HepG2 (cell line): ENCODE results near the gene SPACA4. TPM values are rescaled to one million over a fixed set of nuclear protein-coding genes. Genes with fewer than 3 reads are reported as not detected.

ENCODE experiments used
- ATF2 ChIP-seq: sonication (generic); formaldehyde crosslinking; IDR thresholded peaks from 2 replicates; pipeline ENCODE4 v1.4.0; 2020; ENCODE audit warnings: missing genetic modification reagents
- CENPT ChIP-seq: sonication (generic); formaldehyde crosslinking; IDR thresholded peaks from 2 replicates; pipeline ENCODE4 v1.8.0; 2022; ENCODE audit warnings: low read depth, mild to moderate bottlenecking, moderate library complexity, missing genetic modification reagents
- ELF3 ChIP-seq: IDR thresholded peaks from 2 replicates; pipeline ENCODE4 v1.6.1; 2016; ENCODE audit warnings: missing genetic modification reagents, missing compliant biosample characterization
- FOXK1 ChIP-seq: sonication (generic); formaldehyde crosslinking; IDR thresholded peaks from 2 replicates; pipeline ENCODE4 v1.4.0; 2020; ENCODE audit warnings: low read depth, missing genetic modification reagents, borderline replicate concordance
- HNRNPK ChIP-seq: fragments of 200-400 bp; formaldehyde crosslinking; IDR thresholded peaks from 2 replicates; pipeline ENCODE4 v1.6.1; 2018; ENCODE audit warnings: low read length, low read depth, moderate library complexity, mild to moderate bottlenecking; ENCODE audit not compliant: poor library complexity, severe bottlenecking
- JUN ChIP-seq: sonication (generic); formaldehyde crosslinking; IDR thresholded peaks from 2 replicates; pipeline ENCODE4 v1.4.0; 2020; ENCODE audit warnings: mild to moderate bottlenecking, missing genetic modification reagents
- NRL ChIP-seq: sonication (generic); formaldehyde crosslinking; IDR thresholded peaks from 2 replicates; pipeline ENCODE4 v1.5.0; 2020; ENCODE audit warnings: missing genetic modification reagents, mild to moderate bottlenecking, moderate library complexity, borderline replicate concordance
- PHB2 ChIP-seq: fragments of 450-650 bp; IDR thresholded peaks from 2 replicates; pipeline ENCODE4 v1.6.1; 2018; ENCODE audit not compliant: partially characterized antibody
- RXRB ChIP-seq: IDR thresholded peaks from 2 replicates; pipeline ENCODE4 v1.6.1; 2016; ENCODE audit warnings: borderline replicate concordance, missing genetic modification reagents, missing compliant biosample characterization
- SIN3B ChIP-seq: fragments of 150-350 bp; IDR thresholded peaks from 2 replicates; pipeline ENCODE4 v1.6.1; 2014; ENCODE audit warnings: low read length
- SOX13 ChIP-seq, 3 experiments: fragments of 450-650 bp in 1 of 3; sonication (generic) in 1 of 3; formaldehyde crosslinking in 1 of 3; IDR thresholded peaks in 2 of 3; conservative IDR thresholded peaks in 1 of 3; 2 replicates each; pipeline versions ENCODE4 v1.5.0 to v1.6.1; 2016 to 2020; ENCODE audit warnings: antibody characterized with exemption in 1 of 3, mild to moderate bottlenecking in 1 of 3, missing compliant biosample characterization in 1 of 3, missing genetic modification reagents in 1 of 3, moderate library complexity in 1 of 3
- SP2 ChIP-seq: sonication (generic); formaldehyde crosslinking; IDR thresholded peaks from 2 replicates; pipeline ENCODE4 v1.5.1; 2020; ENCODE audit warnings: mild to moderate bottlenecking, missing genetic modification reagents
- SPEN ChIP-seq: sonication (generic); formaldehyde crosslinking; IDR thresholded peaks from 2 replicates; pipeline ENCODE4 v1.5.1; 2020; ENCODE audit warnings: low read depth, mild to moderate bottlenecking, missing genetic modification reagents
- ZNF281 ChIP-seq: sonication (generic); formaldehyde crosslinking; IDR thresholded peaks from 2 replicates; pipeline ENCODE4 v1.4.0; 2020; ENCODE audit warnings: missing genetic modification reagents, borderline replicate concordance
- ZNF451 ChIP-seq: sonication (generic); formaldehyde crosslinking; IDR thresholded peaks from 2 replicates; pipeline ENCODE4 v1.5.0; 2020; ENCODE audit warnings: mild to moderate bottlenecking, missing genetic modification reagents
- ZNF572 ChIP-seq: sonication (generic); formaldehyde crosslinking; IDR thresholded peaks from 2 replicates; pipeline ENCODE4 v1.5.1; 2020; ENCODE audit warnings: mild to moderate bottlenecking, missing genetic modification reagents
- ZNF605 ChIP-seq: sonication (generic); formaldehyde crosslinking; IDR thresholded peaks from 2 replicates; pipeline ENCODE4 v1.8.0; 2022; ENCODE audit warnings: mild to moderate bottlenecking, missing genetic modification reagents
- ZNF883 ChIP-seq: sonication (generic); formaldehyde crosslinking; IDR thresholded peaks from 2 replicates; pipeline ENCODE4 v1.5.1; 2020; ENCODE audit warnings: mild to moderate bottlenecking, missing genetic modification reagents; ENCODE audit errors: not compliant biosample characterization
- polyA plus RNA-seq, 8 experiments: library from polyadenylated mRNA; depleted of rRNA in 3 of 8; stranded (reverse) in 7 of 8; unstranded in 1 of 8; fragments of >200 nt; fragmentation: Illumina TruSeq in 4 of 8; extraction: Trizol in 4 of 8; gene quantifications; 2 replicates each; pipeline versions ENCODE4 v1.2.1 to v1.2.3, GENCODE V29; 2011 to 2016; ENCODE audit warnings: low read depth in 4 of 8, missing spikeins in 1 of 8, mixed read lengths in 1 of 8; ENCODE audit not compliant: insufficient read depth in 1 of 8
- total RNA-seq, 5 experiments: library from RNA; depleted of rRNA; stranded (reverse); fragments of >200 nt; fragmentation: Illumina TruSeq; extraction: Trizol; gene quantifications; 2 replicates each; pipeline ENCODE4 v1.2.3, GENCODE V29; 2016; ENCODE audit warnings: low read depth in 1 of 5
- TF ChIP-seq, protein P1 (sequence below): sonication (generic); formaldehyde crosslinking; conservative IDR thresholded peaks from 2 replicates; pipeline ENCODE4 v1.8.0; 2022; ENCODE audit warnings: low read depth, missing genetic modification reagents
- TF ChIP-seq, protein P2 (sequence below): sonication (generic); formaldehyde crosslinking; IDR thresholded peaks from 2 replicates; pipeline ENCODE4 v1.9.0; 2022; ENCODE audit warnings: missing genetic modification reagents, mild to moderate bottlenecking, borderline replicate concordance
- TF ChIP-seq, protein P3 (sequence below): sonication (generic); formaldehyde crosslinking; IDR thresholded peaks from 2 replicates; pipeline ENCODE4 v1.8.1; 2023; ENCODE audit warnings: missing genetic modification reagents, mild to moderate bottlenecking, borderline replicate concordance

SPACA4 gene
- total and polyA plus RNA-seq, 2 of the 13 experiments (the other 11 are each of a cell fraction or from before 2014, with no cell fraction given): not detected

- TF ChIP-seq FOXK1 (CRISPR knock-in tag) (no peak; the same call in none of the 2 replicates), ZNF572 (CRISPR knock-in tag) (no peak), ZNF883 (peak; percentile 64), SIN3B (no peak), ZNF451 (CRISPR knock-in tag) (no peak; the same call in 1 of the 2 replicates), SOX13 (IDR thresholded peaks at IDR 0.05) (no peak), SOX13 (CRISPR knock-in tag; conservative IDR thresholded peaks at IDR 0.05 in 1 of 2, IDR thresholded peaks at IDR 0.05 in 1 of 2) (no peak), ATF2 (CRISPR knock-in tag) (0 out of 2 replicates have a peak, but pooled peaks have one; percentile 49), RXRB (CRISPR knock-in tag) (peak; percentile 53; the same call in 1 of the 2 replicates), ZNF281 (CRISPR knock-in tag) (peak; percentile 42; the same call in 1 of the 2 replicates), CENPT (CRISPR knock-in tag) (no peak; the same call in 1 of the 2 replicates), SP2 (CRISPR knock-in tag) (peak; percentile 92), NRL (CRISPR knock-in tag) (no peak; the same call in 1 of the 2 replicates), HNRNPK (no peak), ELF3 (CRISPR knock-in tag) (no peak; the same call in 1 of the 2 replicates), ZNF605 (CRISPR knock-in tag) (peak; percentile 94), JUN (peak; percentile 84), PHB2 (no peak), SPEN (CRISPR knock-in tag) (peak; percentile 78)
- TF ChIP-seq, protein P1, sequence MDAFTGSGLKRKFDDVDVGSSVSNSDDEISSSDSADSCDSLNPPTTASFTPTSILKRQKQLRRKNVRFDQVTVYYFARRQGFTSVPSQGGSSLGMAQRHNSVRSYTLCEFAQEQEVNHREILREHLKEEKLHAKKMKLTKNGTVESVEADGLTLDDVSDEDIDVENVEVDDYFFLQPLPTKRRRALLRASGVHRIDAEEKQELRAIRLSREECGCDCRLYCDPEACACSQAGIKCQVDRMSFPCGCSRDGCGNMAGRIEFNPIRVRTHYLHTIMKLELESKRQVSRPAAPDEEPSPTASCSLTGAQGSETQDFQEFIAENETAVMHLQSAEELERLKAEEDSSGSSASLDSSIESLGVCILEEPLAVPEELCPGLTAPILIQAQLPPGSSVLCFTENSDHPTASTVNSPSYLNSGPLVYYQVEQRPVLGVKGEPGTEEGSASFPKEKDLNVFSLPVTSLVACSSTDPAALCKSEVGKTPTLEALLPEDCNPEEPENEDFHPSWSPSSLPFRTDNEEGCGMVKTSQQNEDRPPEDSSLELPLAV (CRISPR knock-in tag): no peak
- TF ChIP-seq, protein P2, sequence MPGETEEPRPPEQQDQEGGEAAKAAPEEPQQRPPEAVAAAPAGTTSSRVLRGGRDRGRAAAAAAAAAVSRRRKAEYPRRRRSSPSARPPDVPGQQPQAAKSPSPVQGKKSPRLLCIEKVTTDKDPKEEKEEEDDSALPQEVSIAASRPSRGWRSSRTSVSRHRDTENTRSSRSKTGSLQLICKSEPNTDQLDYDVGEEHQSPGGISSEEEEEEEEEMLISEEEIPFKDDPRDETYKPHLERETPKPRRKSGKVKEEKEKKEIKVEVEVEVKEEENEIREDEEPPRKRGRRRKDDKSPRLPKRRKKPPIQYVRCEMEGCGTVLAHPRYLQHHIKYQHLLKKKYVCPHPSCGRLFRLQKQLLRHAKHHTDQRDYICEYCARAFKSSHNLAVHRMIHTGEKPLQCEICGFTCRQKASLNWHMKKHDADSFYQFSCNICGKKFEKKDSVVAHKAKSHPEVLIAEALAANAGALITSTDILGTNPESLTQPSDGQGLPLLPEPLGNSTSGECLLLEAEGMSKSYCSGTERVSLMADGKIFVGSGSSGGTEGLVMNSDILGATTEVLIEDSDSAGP (CRISPR knock-in tag): peak; percentile 100
- TF ChIP-seq, protein P3, sequence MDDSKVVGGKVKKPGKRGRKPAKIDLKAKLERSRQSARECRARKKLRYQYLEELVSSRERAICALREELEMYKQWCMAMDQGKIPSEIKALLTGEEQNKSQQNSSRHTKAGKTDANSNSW (CRISPR knock-in tag): 0 out of 2 replicates have a peak, but pooled peaks have one; percentile 31
Observed at GRCh38 chr19:48637449-48637947, 31.0 kb downstream of the SPACA4 start (continued).
